GM23338 (cell line): ENCODE results near the gene STARD13.

Source experiments
- CREB1 ChIP-seq: fragments of 250-450 bp; sonication (Bioruptor Pico); IDR thresholded peaks from 2 replicates; pipeline ENCODE4 v1.5.0; 2020; ENCODE audit warnings: low read depth, mild to moderate bottlenecking, moderate library complexity
- CTCF ChIP-seq, 2 experiments: fragments of 200-600 bp in 1 of 2; sonication (generic) in 1 of 2; conservative IDR thresholded peaks; 2 replicates each; pipeline versions ENCODE4 v1.5.1 to v1.6.1; 2016 to 2017; ENCODE audit warnings: antibody characterized with exemption in 2 of 2, low read depth in 2 of 2, mild to moderate bottlenecking in 2 of 2, moderate library complexity in 1 of 2
- ETS1 ChIP-seq: IDR thresholded peaks from 2 replicates; pipeline ENCODE4 v1.6.1; 2016; ENCODE audit warnings: antibody characterized with exemption
- EZH2 ChIP-seq: fragments of 200-600 bp; sonication (generic); IDR thresholded peaks from one replicate; pipeline ENCODE4 v1.8.0; 2017; ENCODE audit warnings: antibody characterized with exemption, mild to moderate bottlenecking, low read depth; ENCODE audit not compliant: unreplicated experiment
- EZH2phosphoT487 ChIP-seq: fragments of 200-600 bp; sonication (generic); IDR thresholded peaks from one replicate; pipeline ENCODE4 v1.8.1; 2018; ENCODE audit warnings: antibody characterized with exemption; ENCODE audit not compliant: unreplicated experiment
- NANOG ChIP-seq: IDR thresholded peaks from 2 replicates; pipeline ENCODE4 v1.6.1; 2016; ENCODE audit warnings: antibody characterized with exemption, borderline replicate concordance
- POLR2AphosphoS5 ChIP-seq: IDR thresholded peaks from 2 replicates; pipeline ENCODE4 v1.6.1; 2016; ENCODE audit warnings: antibody characterized with exemption, low read depth
- REST ChIP-seq: IDR thresholded peaks from one replicate; pipeline ENCODE4 v1.6.1; 2018; ENCODE audit warnings: antibody characterized with exemption; ENCODE audit not compliant: unreplicated experiment
- STAT1 ChIP-seq: IDR thresholded peaks from one replicate; pipeline ENCODE4 v1.6.1; 2016; ENCODE audit warnings: antibody characterized with exemption; ENCODE audit not compliant: unreplicated experiment
- ZNF462 ChIP-seq: fragments of 250-450 bp; sonication (Bioruptor Pico); IDR thresholded peaks from 2 replicates; pipeline ENCODE4 v1.5.0; 2020; ENCODE audit warnings: mild to moderate bottlenecking, moderate library complexity

GRCh38 chr13:33322965-33323668, 37.6 kb upstream of the STARD13 start:
- TF ChIP-seq CTCF (conservative IDR thresholded peaks at IDR 0.05; ENCODE audit: low read depth in 2 of 2): no peak
- TF ChIP-seq REST: no peak
- TF ChIP-seq NANOG: no peak
- TF ChIP-seq STAT1: no peak
- no peak for TF ChIP-seq POLR2AphosphoS5
- no peak for TF ChIP-seq EZH2
- no peak for TF ChIP-seq ETS1
- no peak for TF ChIP-seq CREB1 (CRISPR knock-in tag)
- no peak for TF ChIP-seq ZNF462 (CRISPR knock-in tag)
- TF ChIP-seq EZH2phosphoT487: no peak
